GM12864 (cell line): ENCODE measurements around the gene TXNL1.
"Not testable (repeated sequence)": the region's sequence is repeated elsewhere in the genome, so short reads cannot be mapped to it uniquely, and the experiment has no call there.

ENCODE experiments used
- DNase-seq: peaks from one replicate; pipeline ENCODE4 v3.0.0-alpha.2; 2011; ENCODE audit warnings: low read depth
- H3K4me3 ChIP-seq: 2 replicates; pipeline ENCODE4 v1.5.1; 2011; ENCODE audit warnings: mild to moderate bottlenecking, low read depth, low read length, control low read depth
- CTCF ChIP-seq: IDR thresholded peaks from 2 replicates; pipeline ENCODE4 v1.5.1; 2011; ENCODE audit warnings: low read depth, mild to moderate bottlenecking, moderate library complexity, low read length, control low read depth, inconsistent platforms; ENCODE audit errors: missing control alignments

Gene TXNL1

GRCh38 chr18:56593906-56594305 is 44.5 kb downstream of the TXNL1 start:
- DNase-seq, result no peak
- H3K4me3 ChIP-seq, result no peak overlapping the region
- TF ChIP-seq CTCF, result no peak

- no peak for TF ChIP-seq CTCF
- DNase-seq, result no peak
- H3K4me3 ChIP-seq, result no peak overlapping the region
These were observed 58.4 kb downstream of the TXNL1 start for GRCh38 chr18:56580026-56580425.

GRCh38 chr18:56579451-56579850 is 58.9 kb downstream of the TXNL1 start:
- no peak overlapping the region for H3K4me3 ChIP-seq
- TF ChIP-seq CTCF, result no peak
- DNase-seq, result no peak

GRCh38 chr18:56576826-56577573 is 61.4 kb downstream of the TXNL1 start:
- no peak for TF ChIP-seq CTCF
- DNase-seq, result no peak
- H3K4me3 ChIP-seq, result no peak overlapping the region

- TF ChIP-seq CTCF, result peak; percentile 36
- peak; percentile 2 for DNase-seq
- no peak overlapping the region for H3K4me3 ChIP-seq
These were observed 62.4 kb downstream of the TXNL1 start for GRCh38 chr18:56575819-56576663.

GRCh38 chr18:56574861-56575260 is 63.5 kb downstream of the TXNL1 start:
- H3K4me3 ChIP-seq, result no peak overlapping the region
- no peak for TF ChIP-seq CTCF
- DNase-seq, result no peak

- H3K4me3 ChIP-seq, DNase-seq: not testable (repeated sequence)
These were observed 66.1 kb downstream of the TXNL1 start for GRCh38 chr18:56572267-56572666.
